GM18511 (cell line): Measurements from ENCODE around the gene CDH4.

Experiments used
- ATAC-seq: cut with Tn5 transposase; IDR thresholded peaks from one replicate; pipeline ENCODE4 v1.9.1; 2021; ENCODE audit warnings: mild to moderate bottlenecking, moderate library complexity; ENCODE audit not compliant: unreplicated experiment

CDH4 gene

DNA sequence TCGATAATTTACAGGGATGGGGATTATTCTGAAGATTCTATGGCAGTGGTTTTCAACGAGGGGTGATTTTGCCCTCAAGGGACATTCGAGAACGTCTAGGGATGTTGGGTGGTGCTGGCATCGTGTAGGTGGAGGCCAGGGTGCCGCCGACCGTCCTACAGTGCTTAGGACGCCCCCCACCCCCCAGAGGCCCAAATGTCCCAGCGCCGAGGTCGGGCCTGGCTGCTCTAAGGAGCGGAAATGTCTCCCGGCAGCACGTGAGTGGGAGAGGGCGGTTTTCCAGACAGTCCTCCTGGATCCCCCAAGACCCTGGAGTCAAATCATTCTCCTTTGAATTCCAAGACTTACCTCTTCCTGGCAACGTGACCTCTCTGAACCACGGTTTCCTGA lies 101.9 kb downstream of the CDH4 start:
- no peak for ATAC-seq

DNA sequence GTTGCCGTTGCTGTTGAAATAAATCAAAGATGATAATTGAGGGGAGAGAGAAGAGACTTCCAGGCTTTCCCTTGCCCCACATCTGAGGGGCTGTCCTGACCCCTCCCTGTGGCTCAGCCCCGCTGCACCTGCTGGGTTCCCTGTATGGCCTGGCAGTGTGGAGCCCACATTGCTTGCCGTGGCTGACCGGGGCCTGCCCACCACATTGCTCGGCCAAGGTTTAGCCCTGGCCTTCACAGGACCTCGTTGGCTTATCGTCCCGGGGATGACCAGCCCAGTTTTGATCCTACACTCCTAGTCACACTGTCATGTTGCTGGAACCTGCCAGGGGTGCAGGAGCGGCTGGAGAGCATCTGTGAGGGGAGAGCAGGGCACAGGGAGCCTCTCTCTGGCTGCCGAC lies 102.4 kb downstream of the CDH4 start:
- ATAC-seq, result no peak

DNA sequence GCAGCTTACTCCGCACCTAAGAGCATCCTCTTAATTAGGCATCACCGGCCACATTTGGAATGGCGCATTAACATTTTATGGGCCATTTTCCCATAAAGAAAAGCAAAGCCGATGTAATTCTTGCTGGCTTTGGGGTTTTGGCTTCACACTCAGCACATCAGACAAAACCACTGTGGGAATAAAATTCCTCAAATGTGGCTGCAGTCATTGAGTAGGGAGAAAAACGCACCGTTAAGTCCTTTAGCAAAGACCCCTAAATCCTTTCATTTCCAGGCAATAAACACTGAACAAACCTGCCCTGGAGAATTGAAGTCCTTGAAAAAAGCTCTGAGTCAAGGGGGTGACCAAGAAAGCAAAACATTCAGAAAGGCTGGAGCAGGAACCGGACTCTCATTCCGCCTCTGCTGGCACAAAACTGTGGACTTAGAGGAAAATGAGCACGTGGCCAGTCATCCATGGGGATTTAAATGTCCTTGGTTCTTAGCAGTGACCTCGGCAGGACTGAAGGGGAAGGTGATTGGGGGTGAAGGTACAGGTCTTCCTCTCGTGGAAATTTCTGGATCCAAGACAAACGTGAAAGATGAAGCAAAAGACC lies 102.9 kb downstream of the CDH4 start:
- no peak for ATAC-seq

DNA sequence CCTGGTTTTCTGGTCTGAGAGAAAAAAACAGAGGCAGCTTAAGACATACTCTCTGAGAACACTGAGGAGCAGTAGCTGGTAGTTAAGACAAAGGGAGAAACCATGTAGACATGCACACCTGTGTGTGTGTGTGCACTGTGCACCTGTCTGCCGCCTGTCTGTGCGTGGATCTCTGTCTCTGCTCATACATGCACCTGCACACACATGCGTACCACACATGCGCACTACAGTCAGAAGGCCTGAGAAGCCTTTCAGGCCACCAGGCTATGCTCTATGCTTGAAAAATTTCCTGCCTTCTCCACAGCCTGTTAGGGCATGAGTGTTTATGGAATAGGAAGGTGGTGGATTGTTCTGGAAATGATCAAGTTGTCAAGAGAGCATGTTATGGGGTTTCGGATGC lies 103.5 kb downstream of the CDH4 start:
- ATAC-seq, result no peak

DNA sequence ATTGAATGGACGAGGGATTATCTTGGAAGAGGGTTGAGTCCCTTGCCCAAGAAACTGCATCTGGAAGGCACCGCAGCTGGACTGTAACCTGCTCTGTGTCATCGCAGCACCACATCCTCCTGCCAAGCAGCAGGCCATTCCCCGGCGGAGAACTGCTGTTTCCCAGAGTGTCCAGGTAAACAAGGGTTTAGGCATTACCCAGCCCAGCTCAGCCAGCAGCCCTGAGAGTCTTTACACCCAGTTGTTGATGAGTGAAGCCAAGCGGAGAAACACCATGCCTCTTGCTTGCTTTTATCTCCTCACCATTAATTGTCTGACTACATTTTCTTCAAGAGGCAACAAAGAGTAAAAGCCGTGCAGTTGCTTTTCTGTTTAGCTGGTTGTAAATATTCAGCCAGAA lies 104.1 kb downstream of the CDH4 start:
- ATAC-seq, result no peak

DNA sequence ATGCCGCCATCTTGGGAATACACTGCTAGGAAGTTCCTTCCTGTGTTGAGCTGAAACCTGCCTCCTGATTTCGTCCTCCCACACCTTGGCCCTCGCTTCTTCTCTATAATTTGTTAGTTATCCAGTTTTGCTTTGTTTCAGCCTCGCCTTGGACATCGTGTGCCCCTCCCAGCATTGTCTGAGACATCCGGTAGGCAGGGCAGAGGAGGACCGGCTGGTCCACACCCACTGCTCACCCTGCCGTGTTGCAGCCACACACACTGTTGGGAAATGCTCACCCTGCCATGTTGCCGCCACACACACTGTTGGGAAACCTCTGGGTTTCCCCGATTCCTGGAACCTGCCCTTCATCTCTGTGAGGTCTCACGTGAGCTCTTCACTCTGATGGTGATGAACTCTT lies 105.1 kb downstream of the CDH4 start:
- ATAC-seq, result no peak

DNA sequence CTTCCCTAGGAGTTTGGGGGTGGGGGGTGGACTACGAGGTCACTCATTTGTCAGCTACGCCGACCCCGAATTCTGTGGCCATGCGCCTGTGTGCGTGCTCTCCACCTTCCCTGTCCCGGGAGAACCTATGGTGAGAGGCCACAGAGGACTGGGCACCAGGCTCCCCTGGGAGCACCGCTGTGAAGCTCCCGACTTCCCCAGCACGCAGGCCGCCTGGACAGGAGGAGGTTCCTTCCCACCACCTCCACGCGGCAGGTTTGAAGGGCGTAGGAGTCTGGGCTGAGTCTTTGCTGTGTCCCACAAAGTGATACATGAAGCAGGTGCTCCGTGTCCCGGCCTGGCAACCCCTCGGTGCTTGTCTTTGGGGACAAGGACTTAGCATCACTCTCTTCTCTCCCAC lies 107.2 kb downstream of the CDH4 start:
- no peak for ATAC-seq

DNA sequence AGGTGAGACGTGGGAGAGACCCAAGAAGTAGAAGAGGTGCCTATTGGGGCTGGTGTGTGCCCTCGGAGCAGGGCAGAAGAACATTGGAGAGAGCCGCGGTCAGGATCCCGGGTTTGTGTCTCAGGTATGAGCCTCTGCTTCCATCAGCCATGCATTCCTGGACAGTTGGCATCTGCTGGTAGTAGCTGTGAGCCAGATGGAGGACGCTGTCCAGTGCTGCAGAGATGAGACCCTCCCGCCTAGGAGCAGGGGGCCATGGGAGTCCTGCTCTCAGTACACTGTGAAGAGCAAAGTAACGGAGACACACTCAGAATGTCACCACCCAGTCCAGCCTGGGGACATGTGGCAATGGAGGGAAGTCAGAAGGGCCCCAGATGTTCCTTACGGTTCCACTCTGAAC lies 108.2 kb downstream of the CDH4 start:
- ATAC-seq, result no peak

DNA sequence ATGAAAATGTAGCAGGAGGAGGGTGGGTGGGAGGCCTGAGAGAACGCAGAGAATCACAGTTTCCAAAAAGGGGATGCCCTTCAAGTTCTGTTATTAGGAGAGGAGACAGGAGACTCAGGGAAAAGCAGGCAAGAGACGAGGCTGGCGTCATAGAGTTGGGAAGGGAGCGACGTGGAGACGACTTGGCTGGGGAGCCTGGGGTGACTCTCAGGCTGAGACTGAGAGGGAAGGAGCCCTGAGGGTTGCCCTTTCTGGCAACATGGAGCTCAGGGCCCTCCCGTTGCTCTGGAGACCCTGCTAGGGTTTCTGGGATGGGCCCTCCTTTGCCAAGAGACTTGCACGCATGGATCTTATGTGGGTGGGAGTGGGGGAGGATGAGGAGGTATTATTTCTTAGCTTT lies 108.9 kb downstream of the CDH4 start:
- no peak for ATAC-seq

DNA sequence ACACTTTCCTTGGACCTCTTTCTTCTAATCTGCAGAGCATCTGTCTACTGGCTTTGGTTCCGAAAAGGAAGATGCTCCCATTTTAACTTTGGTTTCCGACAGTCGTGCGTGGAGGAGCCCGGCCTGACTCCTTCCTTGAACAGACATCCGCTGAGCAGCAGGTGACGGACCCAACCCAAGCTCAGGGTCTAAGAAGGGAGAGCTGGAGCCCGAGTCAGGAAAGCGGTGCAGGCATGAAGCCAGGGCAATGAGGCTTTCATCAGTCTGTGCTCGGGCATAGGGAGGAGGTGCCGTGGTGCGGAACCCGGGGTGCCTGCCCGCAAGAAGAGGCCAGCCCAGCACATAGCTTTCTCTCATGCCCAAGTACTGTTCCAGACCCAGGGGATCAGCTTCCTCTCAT lies 109.4 kb downstream of the CDH4 start:
- ATAC-seq, result no peak

DNA sequence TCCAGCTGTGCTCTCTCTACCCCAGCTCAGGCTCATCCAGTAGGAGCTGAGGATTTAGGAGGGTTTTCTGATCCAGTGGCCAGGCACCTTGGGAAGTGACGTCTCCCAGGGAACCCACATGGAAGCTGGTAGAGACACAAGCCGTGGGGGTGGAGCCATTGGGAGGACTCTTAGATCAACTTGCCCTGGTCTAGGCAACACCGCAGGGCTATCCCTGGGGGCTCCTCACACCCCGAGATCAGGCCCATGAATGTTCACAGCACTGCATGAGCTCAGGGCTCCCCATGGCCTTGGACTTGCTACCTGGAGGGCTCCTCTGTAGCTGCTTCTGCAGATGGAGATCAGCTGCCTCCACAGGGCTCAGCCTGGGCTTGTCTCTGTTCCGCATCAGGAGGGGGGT lies 112.1 kb downstream of the CDH4 start:
- no peak for ATAC-seq

DNA sequence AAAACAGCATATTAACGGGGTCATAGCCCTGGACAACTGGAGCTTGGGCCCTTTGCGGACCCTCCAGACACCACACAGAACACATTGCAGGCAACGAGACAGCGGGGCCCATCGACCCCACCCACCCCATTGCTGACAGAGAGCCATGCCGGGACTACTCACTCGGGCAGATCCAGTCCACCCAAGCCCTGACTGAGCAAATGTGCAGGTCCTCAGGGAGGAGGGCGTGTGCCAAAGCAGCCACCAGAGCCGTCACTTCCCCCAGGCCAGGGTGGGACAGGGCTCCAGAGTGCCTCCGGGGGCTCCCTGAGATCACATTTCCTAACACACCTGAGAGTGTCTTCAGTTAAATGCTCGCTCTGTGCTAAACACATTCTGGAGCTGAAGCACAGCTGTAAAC lies 114.9 kb downstream of the CDH4 start:
- no peak for ATAC-seq

DNA sequence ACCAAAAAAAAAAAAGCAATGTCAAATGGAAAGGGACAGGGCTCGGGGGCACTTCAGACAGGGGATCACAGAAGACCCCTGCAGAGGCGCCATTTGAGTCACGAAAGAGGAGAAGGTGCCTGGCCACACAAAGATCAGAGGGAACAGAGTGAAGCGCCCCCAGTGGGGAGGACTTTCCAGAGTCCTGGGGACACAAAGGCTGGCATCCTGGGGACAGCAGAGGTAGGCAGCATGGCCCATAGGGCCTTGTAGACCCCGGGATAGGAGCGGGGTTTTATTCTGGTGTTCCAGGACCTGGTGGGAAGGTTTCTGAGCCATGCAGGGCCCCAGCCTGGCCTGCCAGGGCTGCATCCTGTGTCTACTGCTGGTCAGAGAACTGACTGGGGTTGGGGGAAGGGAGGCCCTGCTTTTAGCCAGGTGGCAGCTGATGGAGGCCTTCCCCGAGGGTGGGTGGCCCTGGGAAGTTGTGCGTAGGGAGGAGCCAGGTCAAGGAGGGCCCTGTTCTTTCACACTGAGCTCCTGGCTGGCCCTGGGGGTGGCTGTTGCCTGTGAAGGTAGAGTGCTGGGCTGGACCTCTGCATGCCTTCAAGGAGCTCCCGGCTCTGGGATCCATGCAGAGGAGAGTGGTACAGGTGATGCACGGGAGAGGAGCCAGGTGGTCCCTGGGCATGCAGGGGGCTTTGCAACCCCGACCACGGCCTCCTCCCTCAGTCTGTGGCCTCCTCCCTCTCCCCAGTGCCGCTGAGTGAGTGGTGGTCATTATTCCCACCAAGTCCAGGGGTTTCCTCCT lies 117.9 kb downstream of the CDH4 start:
- ATAC-seq, result no peak

DNA sequence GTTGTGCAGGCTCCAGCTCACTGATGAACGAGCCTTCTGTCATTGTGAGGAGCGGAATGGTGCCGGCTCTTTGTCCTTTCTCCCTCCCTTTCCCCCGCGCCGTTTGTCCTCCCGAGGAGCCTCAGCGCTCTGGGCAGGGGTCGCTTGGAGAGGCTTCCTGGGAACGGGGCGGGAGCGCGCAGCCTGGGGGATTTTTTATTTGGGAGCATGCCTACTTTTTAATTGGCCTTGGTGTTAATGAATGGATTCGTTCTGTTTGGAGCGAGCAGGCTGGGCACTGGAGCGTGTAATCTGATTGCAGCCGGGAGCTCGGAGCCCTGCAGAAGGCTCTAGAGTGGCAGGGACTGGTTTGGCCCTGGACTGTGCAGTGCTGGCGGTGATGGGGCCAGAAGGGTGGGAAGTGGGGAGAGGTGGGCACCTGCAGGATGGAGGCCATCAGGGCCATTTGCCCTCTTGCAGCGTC lies 118.8 kb downstream of the CDH4 start:
- no peak for ATAC-seq

DNA sequence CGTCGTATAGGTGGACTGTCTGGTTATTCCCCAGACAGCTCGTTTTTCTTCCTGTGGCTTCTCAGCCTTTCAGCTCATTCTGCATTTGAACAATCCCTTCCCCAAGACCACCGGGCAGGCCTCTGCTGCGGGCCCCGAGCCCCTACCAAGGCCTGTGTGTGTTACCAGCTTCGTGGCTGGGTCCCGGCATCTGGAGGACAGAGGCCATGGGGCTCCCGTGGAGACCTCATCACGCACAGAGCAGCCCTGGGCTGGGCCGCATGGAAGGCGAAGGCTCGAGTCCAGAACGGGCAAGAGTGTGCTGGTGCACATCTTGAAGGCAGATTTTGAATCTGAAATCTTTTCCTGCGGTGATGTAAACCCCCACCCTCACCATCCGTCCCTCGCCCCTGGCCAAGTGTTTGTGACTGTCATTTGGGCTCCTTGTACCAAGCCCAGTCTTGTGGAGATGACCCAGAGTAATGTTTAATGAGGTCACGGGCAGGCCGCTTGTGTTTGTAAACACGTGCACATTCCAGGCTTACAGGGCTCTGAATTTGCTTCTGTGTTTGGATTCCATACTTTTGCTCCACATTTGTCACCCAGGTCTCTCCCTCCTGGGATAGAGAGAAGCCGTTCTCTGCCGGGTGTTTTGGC lies 119.6 kb downstream of the CDH4 start:
- ATAC-seq, result no peak

DNA sequence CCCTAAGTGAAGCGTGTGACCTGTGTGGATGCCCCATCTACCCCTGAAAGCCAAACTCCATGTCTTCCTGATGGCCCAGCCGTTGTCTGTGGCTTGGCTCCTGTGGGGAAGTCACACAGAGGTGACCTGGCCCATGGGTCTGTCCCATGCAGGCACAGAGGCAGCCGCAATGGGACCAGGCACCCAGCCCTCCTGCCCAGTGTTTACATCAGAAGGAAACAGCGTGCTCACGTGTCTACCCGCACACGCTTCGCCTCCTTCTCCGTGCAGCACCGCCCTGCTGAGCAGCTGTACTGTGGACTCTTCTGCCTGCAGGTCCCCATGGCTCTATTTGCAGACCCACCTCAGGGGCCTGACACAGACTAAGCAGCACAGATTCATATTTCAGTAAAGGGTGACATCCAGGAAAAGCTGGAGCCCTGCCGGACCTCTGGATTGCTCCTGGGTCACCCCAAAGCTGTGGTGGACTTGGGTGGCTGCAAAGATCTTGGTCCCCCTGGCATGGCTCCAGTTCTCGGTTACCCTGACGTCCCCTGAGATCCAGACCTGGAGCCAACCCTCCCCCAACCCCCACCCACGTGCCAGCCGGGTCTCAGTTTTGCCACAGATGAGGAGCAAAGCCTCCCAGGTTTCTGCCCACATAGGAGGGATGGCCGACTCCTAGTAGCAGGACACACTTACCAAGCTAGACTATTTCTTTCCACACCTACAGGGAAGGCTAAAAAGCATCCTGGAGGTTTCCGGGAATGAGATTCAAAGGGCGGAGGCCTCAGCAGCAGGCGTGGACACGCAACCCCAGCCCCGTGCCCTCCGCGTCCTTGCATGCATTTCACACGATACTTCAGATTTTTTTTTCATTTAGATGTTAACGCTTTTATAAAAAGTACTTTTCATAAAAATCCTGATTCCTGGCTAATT lies 120.3 kb downstream of the CDH4 start:
- ATAC-seq, result no peak

DNA sequence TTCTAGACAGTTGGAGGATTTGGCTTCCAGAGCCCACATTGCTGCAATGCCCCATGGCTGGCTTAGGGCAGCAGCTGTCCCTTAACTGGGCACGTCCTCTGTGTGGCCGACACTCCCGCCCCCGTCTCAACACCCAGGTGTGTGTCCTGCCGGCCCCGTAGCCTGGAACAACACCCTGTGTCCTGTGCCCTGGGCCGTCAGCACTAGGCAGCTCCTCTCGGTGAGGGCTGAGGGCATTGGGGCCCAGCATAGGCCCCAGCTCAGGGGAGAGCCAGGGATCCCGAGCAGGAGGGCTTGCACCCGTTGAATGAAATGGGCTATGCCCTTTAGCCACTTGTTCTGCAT lies 121.0 kb downstream of the CDH4 start:
- ATAC-seq, result no peak

DNA sequence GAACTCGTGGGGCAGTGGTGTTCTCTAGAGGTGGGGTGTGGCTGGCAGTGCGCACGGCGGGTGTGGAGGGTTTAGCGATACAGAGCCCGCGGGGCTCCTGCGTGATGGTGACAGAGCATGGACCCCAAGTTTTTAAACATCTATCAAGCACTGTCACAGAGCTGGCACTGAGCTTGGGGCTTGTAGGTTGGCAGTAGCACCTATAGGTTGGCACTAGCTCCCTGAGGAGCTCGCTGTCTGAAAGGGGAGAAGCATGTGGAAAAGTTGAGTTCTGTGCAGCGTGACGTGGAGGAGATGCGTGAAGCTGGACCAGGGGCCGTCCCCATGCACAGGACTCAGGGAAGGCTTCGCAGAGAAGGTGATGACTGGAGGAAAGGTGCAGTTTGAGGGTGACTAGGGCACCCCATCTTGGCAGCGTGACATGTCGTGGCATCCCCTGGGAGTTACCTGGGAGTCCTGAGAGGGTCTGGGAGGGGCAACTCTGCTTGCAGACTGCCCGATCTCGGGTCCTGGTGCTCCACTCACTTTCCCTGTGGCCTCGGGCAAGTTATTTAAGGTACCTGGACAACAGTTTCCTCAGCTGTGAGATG lies 122.0 kb downstream of the CDH4 start:
- ATAC-seq, result no peak

DNA sequence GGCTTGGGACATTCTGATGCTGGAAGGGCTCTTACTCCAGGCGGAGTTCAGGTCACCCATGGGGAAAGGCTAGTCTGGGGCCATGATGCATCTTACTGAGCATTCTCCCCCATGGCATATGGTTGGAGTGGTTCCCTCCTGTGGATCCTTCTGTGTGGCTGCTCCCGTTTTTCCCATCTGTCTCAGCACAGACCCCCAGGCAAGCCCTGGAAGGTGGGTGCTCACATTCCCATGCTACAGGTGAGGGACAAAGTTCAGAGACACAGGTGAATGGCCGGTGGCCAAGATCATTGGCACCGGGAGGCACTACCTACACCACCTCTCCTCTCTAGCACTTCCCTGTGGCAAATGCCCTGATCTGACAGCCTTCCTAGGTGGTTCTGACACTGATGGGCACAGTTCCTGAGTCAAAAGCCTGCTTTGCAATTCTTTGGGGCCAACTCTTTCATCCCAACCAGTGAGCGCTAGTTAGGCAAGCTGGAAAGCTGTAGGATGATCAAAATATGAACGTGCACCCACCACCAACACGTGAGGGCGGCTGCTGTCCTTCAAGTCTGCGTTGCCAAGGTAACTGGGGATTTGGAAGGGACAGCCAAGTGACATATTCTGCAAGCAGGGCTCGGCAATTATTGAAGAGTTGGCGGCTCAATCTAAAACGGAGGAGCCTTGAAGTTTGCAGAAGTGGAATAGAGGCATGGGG lies 124.6 kb downstream of the CDH4 start:
- ATAC-seq, result no peak

DNA sequence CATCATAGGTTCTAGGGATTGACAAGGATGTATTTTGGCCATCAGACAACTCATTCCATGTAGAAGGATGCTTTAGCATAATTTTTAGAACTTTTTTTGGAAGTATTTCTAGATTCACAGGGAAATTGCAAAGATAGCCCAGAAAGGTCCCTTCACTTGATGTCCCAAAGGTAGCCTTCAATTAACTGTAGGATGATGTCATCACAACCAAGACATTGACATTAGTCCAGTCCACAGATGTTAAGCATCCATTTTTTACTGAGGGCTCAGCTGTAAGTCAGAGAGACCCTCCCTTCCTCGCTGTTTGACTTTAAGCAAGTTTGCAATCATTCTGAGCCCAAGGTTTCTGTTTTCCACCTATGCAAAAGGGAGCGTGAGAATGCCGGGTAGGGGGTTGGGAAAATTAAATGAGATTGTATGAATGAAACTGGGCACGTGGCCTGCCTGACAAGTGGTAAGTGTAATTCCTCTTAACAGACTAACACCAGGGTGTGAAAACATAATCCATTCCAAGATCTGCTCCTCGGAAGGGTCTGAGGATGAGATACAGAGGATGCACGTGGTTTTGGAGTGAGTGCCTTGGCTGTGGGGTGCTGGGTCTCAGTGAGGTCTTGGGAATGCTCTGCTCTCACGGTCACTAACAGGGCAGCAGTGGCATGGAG lies 126.8 kb downstream of the CDH4 start:
- ATAC-seq, result no peak
